A549 treated with CORT108297 at 1 μM for 4 hours (cell line): ENCODE data around the gene DEFB131A. TPM values are rescaled to one million over a fixed set of nuclear protein-coding genes. Genes with fewer than 3 reads are reported as not detected.

Source experiments
- total RNA-seq: library from RNA; stranded (reverse); fragments of 200-300 nt; extraction: Qiagen RNA extraction; gene quantifications from 5 replicates; pipeline ENCODE4 v1.2.3, GENCODE V29; 2022

Gene DEFB131A
- not detected in 5 replicates for total RNA-seq

GRCh38 chr4:9444114-9444513, at the start of gene DEFB131A:
Gene DEFB131A (plus strand): TSS chr4:9444414. CDS start chr4:9444534, 120 bp downstream.

Other genes with a start within 250 kb of the DEFB131A start
- not detected in 5 replicates for gene USP17L10, start 233.8 kb upstream of the DEFB131A start, total RNA-seq
- gene USP17L11, start 229.0 kb upstream of the DEFB131A start, total RNA-seq: not detected in 5 replicates
- not detected in 5 replicates for gene USP17L12, start 224.3 kb upstream of the DEFB131A start, total RNA-seq
- gene USP17L13, start 219.5 kb upstream of the DEFB131A start, total RNA-seq: not detected in 5 replicates
- not detected in 5 replicates for gene USP17L15, start 210.0 kb upstream of the DEFB131A start, total RNA-seq
- not detected in 5 replicates for gene USP17L17, start 200.5 kb upstream of the DEFB131A start, total RNA-seq
- gene USP17L18, start 195.8 kb upstream of the DEFB131A start, total RNA-seq: not detected in 5 replicates
- not detected in 5 replicates for gene USP17L19, start 191.0 kb upstream of the DEFB131A start, total RNA-seq
- gene USP17L20, start 186.3 kb upstream of the DEFB131A start, total RNA-seq: not detected in 5 replicates
- not detected in 5 replicates for gene USP17L21, start 181.5 kb upstream of the DEFB131A start, total RNA-seq
- gene USP17L22, start 176.8 kb upstream of the DEFB131A start, total RNA-seq: not detected in 5 replicates
- not detected in 5 replicates for gene USP17L24, start 119.2 kb upstream of the DEFB131A start, total RNA-seq
- not detected in 5 replicates for gene USP17L25, start 114.5 kb upstream of the DEFB131A start, total RNA-seq
- gene USP17L26, start 109.8 kb upstream of the DEFB131A start, total RNA-seq: not detected in 5 replicates
- not detected in 5 replicates for gene USP17L5, start 105.0 kb upstream of the DEFB131A start, total RNA-seq
- not detected in 5 replicates for gene USP17L27, start 100.3 kb upstream of the DEFB131A start, total RNA-seq
- not detected in 5 replicates for gene USP17L28, start 95.5 kb upstream of the DEFB131A start, total RNA-seq
- gene USP17L29, start 90.8 kb upstream of the DEFB131A start, total RNA-seq: not detected in 5 replicates
- gene USP17L30, start 81.3 kb upstream of the DEFB131A start, total RNA-seq: not detected in 5 replicates